C4-2B (cell line): ENCODE results near the gene NINJ1.

ENCODE experiments used
- CTCF ChIP-seq: fragments of 450-650 bp; conservative IDR thresholded peaks from 2 replicates; pipeline ENCODE4 v1.5.1; 2017; ENCODE audit warnings: mild to moderate bottlenecking
- ZFX ChIP-seq: fragments of 450-650 bp; IDR thresholded peaks from 2 replicates; pipeline ENCODE4 v1.6.1; 2017

- TF ChIP-seq CTCF (no peak), ZFX (no peak)
Observed at GRCh38 chr9:93173365-93174051, 39.5 kb upstream of the NINJ1 start.
